ENCODE data around the gene PRAMEF13. TPM values are rescaled to one million over a fixed set of nuclear protein-coding genes. Genes with fewer than 3 reads are reported as not detected.
"Not testable (repeated sequence)": the region's sequence is repeated elsewhere in the genome, so short reads cannot be mapped to it uniquely, and the experiment has no call there.

The PRAMEF13 gene
- total RNA-seq, 1 donor from 2014 or later = not detected

- DNase-seq (ENCODE audit: low read depth in 2 of 2) = not testable (repeated sequence)
Observed at GRCh38 chr1:13171548-13171947, 29.7 kb downstream of the PRAMEF13 start, which contains the start of gene PRAMEF9. Gene PRAMEF9 (plus strand): TSS chr1:13171848. CDS start chr1:13175281, 3,433 bp downstream.

DNA sequence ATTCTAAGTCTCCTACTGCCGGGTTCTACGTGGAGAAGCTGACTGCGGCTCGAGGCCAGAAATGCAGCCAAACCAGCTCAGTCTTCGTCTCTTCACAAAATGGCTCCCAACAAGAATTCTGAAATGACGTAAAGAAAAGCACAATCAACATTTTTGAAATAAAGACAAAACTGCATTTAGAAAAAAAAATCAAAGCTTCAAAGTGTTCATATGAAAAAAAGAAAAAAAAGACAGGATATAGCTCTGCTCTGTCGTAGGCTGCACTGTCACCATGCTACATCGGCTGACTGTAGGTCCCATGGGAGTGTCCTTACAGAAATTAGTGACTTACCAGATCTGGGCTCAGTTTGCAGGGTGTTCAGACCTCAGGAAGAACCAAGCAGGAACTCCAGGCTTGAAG, 35.7 kb downstream of the PRAMEF13 start, which contains the start of gene HNRNPCL4:
Gene HNRNPCL4 (minus strand): TSS at position 101 of the 400 bp plus-strand sequence. CDS start 164 bp downstream, outside the sequence.
- not testable (repeated sequence) for DNase-seq (ENCODE audit: low read depth in 2 of 2)

DNA sequence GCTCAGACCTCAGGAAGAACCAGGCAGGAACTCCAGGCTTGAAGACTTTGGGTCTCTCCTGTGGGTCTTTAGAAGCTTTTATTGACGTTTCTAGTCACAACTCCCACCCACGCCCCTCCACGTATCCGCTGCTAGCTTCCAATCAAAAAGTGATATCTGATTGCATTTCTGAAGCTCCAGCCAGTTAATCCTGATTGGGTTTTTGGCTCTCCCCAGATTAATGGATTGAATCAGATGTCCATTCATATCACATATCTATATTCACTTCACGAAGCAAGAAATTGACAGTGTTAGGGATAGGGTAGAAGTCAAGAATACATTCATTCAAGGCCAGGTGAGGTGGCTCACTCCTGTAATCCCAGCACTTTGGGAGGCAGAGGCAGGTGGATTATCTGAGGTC, 45.3 kb downstream of the PRAMEF13 start, which contains the start of gene PRAMEF26:
Gene PRAMEF26 (minus strand): TSS at position 101 of the 400 bp plus-strand sequence. CDS start 2,914 bp downstream, outside the sequence.
- DNase-seq (ENCODE audit: low read depth in 2 of 2) = not testable (repeated sequence)

Other genes starting within 250 kb of the PRAMEF13 start
- not detected in 2 replicates for gene PRAMEF27, start 144.8 kb downstream of the PRAMEF13 start, total RNA-seq
- gene HNRNPCL3, start 140.6 kb downstream of the PRAMEF13 start, total RNA-seq = not detected in 2 replicates
- gene PRAMEF25, start 130.6 kb downstream of the PRAMEF13 start, total RNA-seq = not detected in 2 replicates
- gene HNRNPCL2, start 84.6 kb downstream of the PRAMEF13 start, total RNA-seq = not detected in 2 replicates
- not detected in 2 replicates for gene PRAMEF26, start 45.4 kb downstream of the PRAMEF13 start, total RNA-seq
- not detected in 2 replicates for gene HNRNPCL4, start 35.8 kb downstream of the PRAMEF13 start, total RNA-seq
- not detected in 2 replicates for gene PRAMEF9, start 29.6 kb downstream of the PRAMEF13 start, total RNA-seq
- gene PRAMEF18, start 24.7 kb upstream of the PRAMEF13 start, total RNA-seq = not detected in 2 replicates
- gene PRAMEF5, start 52.8 kb upstream of the PRAMEF13 start, total RNA-seq = not detected in 2 replicates
- not detected in 2 replicates for gene PRAMEF8, start 83.7 kb upstream of the PRAMEF13 start, total RNA-seq
- gene PRAMEF33, start 102.1 kb upstream of the PRAMEF13 start, total RNA-seq = not detected in 2 replicates
- not detected in 2 replicates for gene PRAMEF15, start 114.2 kb upstream of the PRAMEF13 start, total RNA-seq
- gene PRAMEF14, start 145.7 kb upstream of the PRAMEF13 start, total RNA-seq = not detected in 2 replicates
- gene PRAMEF19, start 170.5 kb upstream of the PRAMEF13 start, total RNA-seq = not detected in 2 replicates
- not detected in 2 replicates for gene PRAMEF17, start 188.2 kb upstream of the PRAMEF13 start, total RNA-seq
- not detected in 2 replicates for gene PRAMEF20, start 209.0 kb upstream of the PRAMEF13 start, total RNA-seq